Prostate gland (tissue), 2 donors: ENCODE measurements around the gene NET1.

ENCODE experiments used
- CTCF ChIP-seq, 4 experiments: fragments of 200-600 bp in 2 of 4; fragments of 450-650 bp in 2 of 4; sonication (generic) in 2 of 4; IDR thresholded peaks; 1 replicate in 3 of 4; 2 replicates in 1 of 4; pipeline ENCODE4 v1.5.1; 2016 to 2019; ENCODE audit warnings: antibody characterized with exemption in 4 of 4, mild to moderate bottlenecking in 2 of 4, moderate library complexity in 2 of 4
- POLR2A ChIP-seq: fragments of 450-650 bp; IDR thresholded peaks from one replicate; pipeline ENCODE4 v1.6.1; 2016; ENCODE audit warnings: antibody characterized with exemption, mild to moderate bottlenecking

GRCh38 chr10:5443429-5443828 lies 31.1 kb downstream of the NET1 start:
- no peak for TF ChIP-seq CTCF (IDR thresholded peaks at IDR 0.05)
- no peak for TF ChIP-seq POLR2A
